Cerebellar nuclear complex (tissue), 1 donor: ENCODE data around the gene CCDC124.
A peak's percentile ranks its signal among the peaks of the same experiment; 100 is the strongest.
"Not testable (repeated sequence)": the region's sequence is repeated elsewhere in the genome, so short reads cannot be mapped to it uniquely, and the experiment has no call there.

ENCODE experiments used
- DNase-seq, 2 experiments: peaks; one replicate each; lab custom pipeline; 2025; lab: John Stamatoyannopoulos, UW

The CCDC124 gene

GRCh38 chr19:17932485-17933338 is at the start of gene CCDC124:
Gene CCDC124 (plus strand): TSS chr19:17933015. CDS start chr19:17936421, 3,406 bp downstream.
- DNase-seq: peak in 1 of 2 experiments; percentile 62

GRCh38 chr19:17883627-17884410 is 49.0 kb upstream of the CCDC124 start:
- no peak for DNase-seq

GRCh38 chr19:17886515-17886914 is 46.3 kb upstream of the CCDC124 start:
- DNase-seq: no peak

- not testable (repeated sequence) for DNase-seq
Observed at GRCh38 chr19:17887221-17887620, 45.6 kb upstream of the CCDC124 start.

GRCh38 chr19:17888260-17888659 is 44.6 kb upstream of the CCDC124 start:
- no peak for DNase-seq

- DNase-seq: no peak
Observed at GRCh38 chr19:17889609-17890214, 43.1 kb upstream of the CCDC124 start.

- DNase-seq: no peak
Observed at GRCh38 chr19:17893766-17894165, 39.0 kb upstream of the CCDC124 start.

- DNase-seq: no peak
Observed at GRCh38 chr19:17902701-17903100, 30.1 kb upstream of the CCDC124 start.

GRCh38 chr19:17908244-17908643 is 24.6 kb upstream of the CCDC124 start:
- DNase-seq: no peak

- DNase-seq: no peak
Observed at GRCh38 chr19:17909003-17909732, 23.6 kb upstream of the CCDC124 start.

- no peak for DNase-seq
Observed at GRCh38 chr19:17910791-17911360, 21.9 kb upstream of the CCDC124 start.

- DNase-seq: no peak
Observed at GRCh38 chr19:17915940-17916593, 16.7 kb upstream of the CCDC124 start.

GRCh38 chr19:17918151-17918550 is 14.7 kb upstream of the CCDC124 start:
- not testable (repeated sequence) for DNase-seq

- not testable (repeated sequence) for DNase-seq
Observed at GRCh38 chr19:17919122-17919521, 13.7 kb upstream of the CCDC124 start.

- no peak for DNase-seq
Observed at GRCh38 chr19:17920527-17920926, 12.3 kb upstream of the CCDC124 start.

- DNase-seq: no peak
Observed at GRCh38 chr19:17922138-17922537, 10.7 kb upstream of the CCDC124 start.

- DNase-seq: no peak
Observed at GRCh38 chr19:17926044-17926443, 6.8 kb upstream of the CCDC124 start.

- DNase-seq: no peak
Observed at GRCh38 chr19:17929056-17929455, 3.8 kb upstream of the CCDC124 start.

- DNase-seq: no peak
Observed at GRCh38 chr19:17931532-17932191, 1.2 kb upstream of the CCDC124 start.

GRCh38 chr19:17933414-17934129 is 757 bp downstream of the CCDC124 start:
- DNase-seq: no peak
